ENCODE measurements around the gene ELOF1.

The ELOF1 gene

DNA sequence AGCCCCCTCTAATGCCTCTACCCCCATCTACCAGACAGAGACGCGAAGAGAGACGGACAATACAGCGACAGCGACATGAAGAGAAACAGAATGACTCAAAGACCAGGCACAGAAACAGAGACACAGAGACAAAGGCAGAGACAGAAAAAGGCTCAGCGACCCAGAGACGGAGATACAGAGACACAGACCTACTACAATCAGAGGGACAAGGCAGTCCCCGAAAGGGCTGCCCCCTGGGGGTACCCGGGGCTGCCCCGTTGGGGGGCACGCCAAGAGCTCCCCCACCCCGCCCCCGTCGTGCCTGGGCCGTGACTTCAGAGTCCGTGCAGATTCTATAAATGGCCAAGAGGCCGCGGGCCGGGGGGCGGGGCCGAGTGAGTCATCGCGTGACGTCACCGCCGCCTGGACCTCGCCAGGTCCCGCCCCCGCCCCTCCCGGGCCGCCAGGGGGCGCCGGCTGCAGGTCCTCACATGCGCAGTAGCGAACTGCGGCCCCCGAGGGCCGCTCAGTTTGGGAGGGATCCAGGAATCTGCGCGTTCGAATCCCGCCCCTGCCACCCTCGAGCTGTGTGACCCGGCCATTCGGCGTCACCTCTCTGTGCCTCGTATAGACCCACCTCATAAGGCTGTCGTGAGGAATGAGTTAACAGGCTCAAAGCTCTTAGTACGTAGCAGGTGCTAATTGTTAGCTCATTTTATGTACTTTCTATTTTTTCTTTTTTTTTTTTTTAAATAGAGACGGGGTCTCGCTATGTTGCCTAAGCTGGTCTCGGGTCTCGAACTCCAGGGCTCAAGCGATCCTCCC is 23.0 kb downstream of the ELOF1 start:
- peak; percentile 67 for DNase-seq (ENCODE audit: low read depth, low spot score)

DNA sequence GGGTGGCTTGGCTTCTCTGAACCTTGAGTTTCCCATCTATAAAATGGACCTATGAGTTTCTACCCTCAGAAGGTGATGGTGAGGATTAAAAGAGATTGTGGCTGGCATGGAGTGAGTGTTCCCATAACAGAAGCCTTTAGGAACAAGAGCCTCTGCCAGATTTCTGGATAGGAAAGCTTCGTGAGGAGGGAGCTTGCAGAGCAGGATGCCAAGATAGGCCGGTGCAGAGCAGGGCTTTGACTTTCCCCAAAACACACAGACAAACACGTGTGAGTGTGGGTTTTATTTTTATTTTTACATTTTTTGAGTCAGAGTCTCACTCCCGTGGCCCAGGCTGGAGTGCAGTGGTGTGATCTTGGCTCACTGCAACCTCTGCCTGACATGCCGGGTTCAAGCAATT is 24.1 kb downstream of the ELOF1 start:
- no peak for DNase-seq (ENCODE audit: low read depth, low spot score)

DNA sequence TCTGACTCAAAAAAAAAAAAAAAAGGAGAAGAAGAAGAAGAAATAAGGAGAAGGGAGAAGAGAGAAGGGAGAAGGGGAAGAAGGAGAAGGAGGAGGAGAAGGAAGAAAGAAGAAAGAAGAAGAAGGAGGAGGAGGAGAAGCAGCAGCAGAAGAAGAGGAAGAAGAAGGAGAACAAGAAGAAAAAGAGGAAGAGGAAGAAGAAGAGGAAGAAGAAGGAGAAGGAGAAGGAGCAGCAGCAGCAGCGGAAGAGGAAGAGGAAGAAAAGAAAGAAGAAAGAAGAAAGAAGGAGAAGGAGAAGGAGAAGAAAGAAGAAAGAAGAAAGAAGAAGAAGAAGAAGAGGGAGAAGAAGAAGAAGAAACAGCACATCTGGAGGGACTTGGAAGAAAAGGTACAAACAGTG is 24.5 kb downstream of the ELOF1 start:
- DNase-seq (ENCODE audit: low read depth, low spot score), result no peak

DNA sequence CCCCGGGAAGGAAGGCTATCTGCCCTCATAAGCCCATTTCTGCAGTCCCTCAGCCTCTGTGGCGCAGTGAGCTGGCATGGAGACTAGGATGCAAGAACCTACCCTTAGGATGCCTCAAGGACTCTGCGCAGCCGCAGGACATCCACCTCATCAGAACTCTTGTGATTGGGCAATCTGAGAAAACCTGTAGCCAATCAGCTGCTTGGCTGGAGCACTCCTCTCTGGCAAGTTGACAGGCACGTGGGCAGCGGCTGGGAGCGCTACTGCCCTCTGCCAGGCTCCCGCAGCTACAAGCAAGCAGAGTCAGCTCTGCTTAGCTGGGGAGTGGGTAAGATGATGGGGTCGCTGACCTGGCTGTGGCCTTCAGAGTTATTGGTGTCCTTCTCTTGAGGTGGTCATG is 28.6 kb downstream of the ELOF1 start:
- no peak for DNase-seq (ENCODE audit: low read depth, low spot score)

DNA sequence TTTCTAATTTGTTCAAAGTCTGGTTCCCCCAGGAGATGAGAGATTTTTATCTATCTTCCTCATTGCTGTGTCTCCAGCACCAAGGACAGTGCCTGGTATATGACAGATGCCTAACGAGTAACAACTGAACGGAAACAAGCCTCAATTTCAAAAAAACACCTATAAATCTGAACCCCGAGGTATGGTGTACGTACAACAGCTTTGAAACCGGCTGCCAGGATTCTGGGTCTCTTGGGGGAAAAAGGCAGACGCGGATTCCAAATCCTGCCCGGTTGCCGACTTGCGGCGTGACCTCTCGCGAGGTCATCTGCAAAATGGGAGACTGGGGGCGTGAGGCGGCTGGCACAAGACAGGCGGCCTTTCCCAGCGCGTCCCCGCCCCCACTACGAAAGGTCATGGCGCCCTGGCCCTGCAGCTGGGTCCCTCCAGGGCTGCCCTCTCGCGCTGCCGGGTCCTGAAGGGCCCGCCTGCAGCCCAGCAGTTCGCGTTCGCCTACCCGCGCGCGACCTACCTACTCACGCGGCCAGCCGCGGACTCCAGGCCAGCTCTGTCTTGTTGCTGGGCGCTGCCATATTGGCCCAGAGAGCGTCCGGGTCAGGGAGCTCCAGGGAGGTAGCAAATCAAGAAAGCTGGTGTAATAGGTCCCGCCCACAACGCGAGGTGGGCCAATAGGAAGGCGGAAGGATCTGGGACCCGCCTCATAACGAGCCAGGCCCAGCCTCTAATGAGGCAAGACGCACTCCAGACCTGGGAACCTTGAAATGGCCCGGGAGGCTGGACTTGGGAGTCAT is 30.3 kb downstream of the ELOF1 start, which contains the start of gene ECSIT:
Gene ECSIT (minus strand): TSS at position 584 of the 791 bp plus-strand sequence. CDS start 9,964 bp downstream, outside the sequence.
- peak; percentile 82 for DNase-seq (ENCODE audit: low read depth, low spot score)

DNA sequence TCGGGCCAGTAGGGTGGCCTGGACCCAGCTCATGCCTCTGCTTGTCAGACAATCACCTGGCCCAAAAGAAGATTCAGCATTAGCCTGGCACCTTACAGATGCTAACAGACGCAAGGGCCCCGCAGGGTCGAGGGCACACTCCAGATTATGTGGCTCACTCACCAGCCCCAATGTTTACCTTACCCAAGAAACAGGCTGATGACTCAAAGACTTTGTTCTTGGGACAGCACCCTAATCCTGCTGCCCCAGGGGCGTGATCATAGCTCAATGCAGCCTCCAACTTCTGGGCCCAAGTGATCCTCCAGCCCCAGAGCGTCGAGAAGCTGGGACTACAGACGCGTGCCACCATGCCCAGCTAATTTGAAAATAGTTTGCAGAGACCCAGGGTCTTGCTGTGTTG is 39.9 kb downstream of the ELOF1 start:
- no peak for DNase-seq (ENCODE audit: low read depth, low spot score)

DNA sequence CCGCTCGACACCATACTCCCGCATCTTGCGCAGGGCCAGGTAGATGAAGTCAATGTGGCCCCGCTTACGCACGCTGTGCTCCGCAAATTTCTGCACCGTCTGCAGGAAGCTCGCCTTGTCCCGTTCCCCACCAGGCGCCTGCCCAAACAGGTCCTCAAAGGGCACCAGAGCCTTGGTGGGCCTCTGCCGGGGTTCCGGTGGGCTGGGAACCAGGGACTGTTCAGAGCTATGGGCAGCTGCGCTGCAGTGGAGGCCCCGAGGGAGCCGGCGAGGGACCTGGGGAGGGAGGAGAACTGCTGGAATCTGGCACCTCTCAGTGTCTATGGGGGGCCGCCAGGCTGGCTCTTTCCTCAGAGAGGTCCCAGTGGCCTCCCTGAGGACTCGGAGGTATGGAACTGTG is 45.1 kb downstream of the ELOF1 start:
- DNase-seq (ENCODE audit: low read depth, low spot score), result no peak

DNA sequence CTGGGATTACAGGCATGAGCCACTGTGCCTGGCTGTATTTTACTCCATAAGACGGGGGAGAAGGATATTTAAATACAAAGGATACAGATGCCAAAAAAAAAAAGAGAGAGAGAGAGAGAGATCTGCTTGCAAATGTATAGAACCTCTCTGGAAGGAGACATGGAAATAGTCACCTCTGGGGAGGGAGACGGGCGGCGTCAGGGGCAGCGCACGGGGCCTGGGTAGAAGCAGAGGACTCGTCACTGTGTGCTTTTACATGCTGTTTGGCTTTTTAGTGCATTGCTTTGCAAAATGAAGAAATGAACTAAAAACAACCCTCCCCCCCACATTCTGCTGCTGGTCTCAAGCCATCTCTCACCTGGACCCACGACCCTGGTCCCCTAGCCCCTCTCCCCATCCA is 48.6 kb downstream of the ELOF1 start:
- DNase-seq (ENCODE audit: low read depth, low spot score), result no peak

DNA sequence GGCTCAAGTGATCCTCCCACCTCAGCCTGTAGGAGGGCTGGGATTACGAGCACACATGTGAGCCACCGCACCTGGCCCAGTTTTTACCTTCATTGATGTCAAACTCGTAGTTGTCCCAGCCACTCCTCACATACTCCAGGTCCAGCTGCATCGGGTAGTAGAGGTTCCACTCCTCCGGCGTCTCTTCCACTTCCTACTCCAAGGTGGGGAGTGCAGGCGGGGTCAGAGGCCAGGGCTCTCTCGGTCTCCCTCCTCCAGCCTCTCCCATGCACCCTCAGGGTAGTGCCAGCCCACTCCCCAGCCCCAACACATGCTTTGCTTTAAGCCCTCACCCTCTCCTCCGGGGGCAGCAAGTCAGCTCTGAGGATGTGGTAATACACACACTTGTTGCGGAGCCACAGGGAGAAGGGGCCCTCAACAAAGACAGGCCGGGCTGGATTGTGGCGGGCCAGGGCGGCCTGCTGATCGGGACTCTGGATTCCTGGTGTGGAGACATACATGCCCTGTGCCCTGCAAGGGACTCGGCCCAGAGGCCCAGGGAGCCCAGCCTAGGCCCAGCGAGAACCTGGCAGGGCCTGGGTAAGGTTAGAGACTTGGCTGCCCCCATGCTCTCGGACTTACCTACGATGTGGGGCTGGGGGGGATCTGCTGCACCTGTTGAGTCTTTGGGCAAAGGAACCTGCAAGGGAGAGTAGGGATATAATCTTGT is 51.5 kb downstream of the ELOF1 start:
- no peak for DNase-seq (ENCODE audit: low read depth, low spot score)

DNA sequence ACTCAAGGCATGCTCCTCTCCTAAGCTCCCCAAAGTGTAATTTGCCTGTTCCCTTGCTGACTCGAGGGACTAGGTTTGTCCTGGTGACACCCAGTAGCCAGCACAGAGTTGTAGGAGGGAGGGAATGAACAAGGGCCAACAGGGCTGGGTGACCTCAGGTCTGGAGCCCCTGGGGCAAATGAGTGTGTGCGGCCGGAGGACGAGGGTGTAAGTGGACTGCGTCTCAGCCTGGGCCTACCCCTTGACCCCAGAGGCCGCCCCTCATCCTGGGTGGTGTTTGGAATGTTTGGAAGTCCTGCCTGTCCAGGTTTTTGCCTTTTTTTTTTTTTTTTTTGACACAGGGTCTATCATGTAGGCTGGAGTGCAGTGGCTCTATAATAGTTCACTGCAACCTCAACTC is 52.1 kb downstream of the ELOF1 start:
- DNase-seq (ENCODE audit: low read depth, low spot score), result no peak

DNA sequence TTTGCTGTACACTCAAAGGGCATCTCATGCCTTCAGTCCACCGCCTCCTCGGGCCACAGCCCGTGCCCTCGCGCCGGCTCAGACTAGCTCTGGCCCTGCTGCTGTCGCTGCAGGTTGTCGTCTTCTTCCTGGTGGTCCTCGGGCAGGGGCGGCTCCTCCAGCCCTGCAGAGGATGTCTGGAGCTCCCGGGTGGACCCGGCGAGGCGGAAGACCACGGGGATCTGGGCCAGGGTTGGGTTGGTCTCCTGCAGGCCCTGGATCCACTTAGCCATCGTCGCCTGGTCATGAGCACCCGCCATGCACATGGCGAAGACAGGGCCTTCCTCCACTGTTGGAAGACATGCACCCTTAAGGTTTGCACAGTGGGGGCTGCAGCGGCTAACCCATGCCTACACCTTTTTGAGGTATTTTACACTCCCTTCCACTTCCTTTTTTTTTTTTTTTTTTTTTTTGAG is 52.9 kb downstream of the ELOF1 start:
- DNase-seq (ENCODE audit: low read depth, low spot score), result no peak

DNA sequence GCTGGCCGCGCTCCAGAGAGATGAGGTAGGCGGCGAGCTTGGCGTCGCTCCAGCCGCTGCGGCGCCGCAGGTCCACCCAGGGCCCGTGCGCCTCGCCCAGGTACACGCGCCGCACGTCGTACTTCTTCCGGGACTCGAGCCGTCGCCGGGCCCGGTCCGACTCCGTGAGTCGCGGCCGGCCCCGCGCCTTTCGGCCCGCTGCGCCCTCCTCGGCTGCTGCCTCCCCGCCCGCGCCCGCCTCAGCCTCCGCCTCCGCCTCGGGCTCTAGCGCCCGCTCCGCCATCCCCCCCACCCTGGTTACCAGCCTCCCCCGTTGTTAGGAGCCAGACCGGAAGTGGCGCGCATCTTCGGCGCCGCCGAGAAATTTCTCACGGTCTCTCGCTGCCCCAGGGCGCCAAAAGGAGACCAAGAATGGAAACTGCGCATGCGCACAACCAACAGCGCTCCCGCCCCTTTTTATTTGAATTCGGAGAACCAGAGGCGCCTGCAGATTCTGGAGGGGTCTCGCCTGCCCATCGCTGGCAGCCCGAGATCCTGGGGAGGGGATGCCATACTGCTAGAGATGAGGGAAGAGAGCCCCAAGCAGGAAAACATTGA is 53.4 kb downstream of the ELOF1 start, which contains the start of gene ZNF653:
Gene ZNF653 (minus strand): TSS at position 336 of the 597 bp plus-strand sequence. CDS start 53 bp downstream, at position 283.
- DNase-seq (ENCODE audit: low read depth, low spot score), result peak; percentile 90

DNA sequence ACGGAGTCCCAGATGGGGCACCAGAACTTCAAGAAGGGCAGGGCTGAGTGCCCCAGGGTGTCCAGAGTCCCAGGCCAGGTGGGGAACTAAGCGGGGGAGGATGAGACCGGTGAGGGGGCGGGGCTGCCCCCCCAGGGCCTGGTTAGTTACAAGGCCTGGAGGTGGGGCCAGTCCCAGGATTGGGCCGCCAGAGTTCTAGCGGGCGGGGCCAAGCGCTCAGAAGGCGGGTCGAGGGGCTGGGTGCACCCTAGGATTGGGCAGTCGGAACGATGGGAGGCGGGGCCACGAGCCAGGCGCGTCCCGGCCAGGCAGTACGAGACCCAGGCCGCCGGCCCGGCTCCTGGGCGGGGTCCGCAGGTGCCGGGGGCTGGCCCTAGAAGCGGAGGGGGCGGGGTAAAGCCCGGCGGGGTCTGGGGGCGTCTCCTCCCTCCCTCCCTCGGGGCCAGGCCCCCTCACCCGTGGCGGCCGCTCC is 54.0 kb downstream of the ELOF1 start:
- peak; percentile 90 for DNase-seq (ENCODE audit: low read depth, low spot score)

DNA sequence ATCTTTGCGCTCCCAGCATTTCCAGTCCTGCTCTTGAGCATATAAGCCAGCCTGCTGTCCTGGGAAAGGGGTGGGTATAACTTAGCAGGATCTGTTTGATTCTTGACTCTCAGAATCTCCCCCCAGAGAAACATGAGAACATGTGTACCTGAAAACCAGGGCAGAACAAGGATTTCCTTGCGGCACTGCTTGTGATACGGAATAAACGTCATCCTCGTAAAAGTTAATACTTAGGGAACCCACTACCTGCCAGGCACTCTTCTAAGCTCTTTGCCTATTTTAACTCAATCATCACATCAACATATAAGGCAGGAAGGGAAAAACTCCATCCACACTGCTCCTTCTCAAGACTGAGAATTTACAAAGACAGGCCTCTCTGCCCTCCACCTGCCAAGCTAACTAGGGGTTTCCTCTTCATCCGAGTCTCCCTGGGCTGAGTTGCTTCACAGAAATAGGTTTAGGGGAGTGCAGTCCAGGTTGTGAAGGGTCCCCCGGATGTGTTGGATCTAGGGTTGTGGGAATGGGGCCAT is 54.5 kb downstream of the ELOF1 start:
- no peak for DNase-seq (ENCODE audit: low read depth, low spot score)

Data from activated CD4-positive, CD25-positive, alpha-beta regulatory T cell treated with anti-CD3 and anti-CD28 coated beads, Interleukin-2, amount 50 U/mL, for 16 hours (primary cell).